ENCODE results near the gene PAFAH1B1. TPM values are rescaled to one million over a fixed set of nuclear protein-coding genes. Genes with fewer than 3 reads are reported as not detected.

Gene PAFAH1B1
- total RNA-seq, 4 donors from 2014 or later, result 86.5 to 119 (median 102) TPM

DNA sequence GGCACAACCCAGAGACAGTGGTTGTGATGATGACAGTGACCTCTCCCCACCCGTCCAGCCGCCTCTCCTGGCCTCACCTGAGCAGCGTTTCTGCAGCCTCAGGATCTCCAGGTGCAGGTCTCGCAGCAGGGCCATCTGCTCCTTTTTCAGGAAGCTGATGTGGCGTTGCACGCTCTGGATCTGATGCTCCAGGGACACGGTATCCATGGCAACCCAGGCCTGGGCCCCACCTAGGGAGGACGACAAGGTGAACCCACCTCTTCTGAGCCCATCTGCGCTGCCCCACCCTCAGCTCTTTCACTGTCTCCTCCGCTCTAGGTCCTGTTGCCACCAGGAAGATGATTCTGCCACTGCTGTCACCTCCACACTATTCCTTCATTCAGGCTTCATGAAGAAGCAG is 141.5 kb downstream of the PAFAH1B1 start:
- no peaks in the 10 kb centered on the region for H3K4me1 ChIP-seq
- no peak for TF ChIP-seq EP300 (IDR thresholded peaks at IDR 0.05)
- TF ChIP-seq POLR2AphosphoS5 (IDR thresholded peaks at IDR 0.05), result no peak
- TF ChIP-seq, protein P1, sequence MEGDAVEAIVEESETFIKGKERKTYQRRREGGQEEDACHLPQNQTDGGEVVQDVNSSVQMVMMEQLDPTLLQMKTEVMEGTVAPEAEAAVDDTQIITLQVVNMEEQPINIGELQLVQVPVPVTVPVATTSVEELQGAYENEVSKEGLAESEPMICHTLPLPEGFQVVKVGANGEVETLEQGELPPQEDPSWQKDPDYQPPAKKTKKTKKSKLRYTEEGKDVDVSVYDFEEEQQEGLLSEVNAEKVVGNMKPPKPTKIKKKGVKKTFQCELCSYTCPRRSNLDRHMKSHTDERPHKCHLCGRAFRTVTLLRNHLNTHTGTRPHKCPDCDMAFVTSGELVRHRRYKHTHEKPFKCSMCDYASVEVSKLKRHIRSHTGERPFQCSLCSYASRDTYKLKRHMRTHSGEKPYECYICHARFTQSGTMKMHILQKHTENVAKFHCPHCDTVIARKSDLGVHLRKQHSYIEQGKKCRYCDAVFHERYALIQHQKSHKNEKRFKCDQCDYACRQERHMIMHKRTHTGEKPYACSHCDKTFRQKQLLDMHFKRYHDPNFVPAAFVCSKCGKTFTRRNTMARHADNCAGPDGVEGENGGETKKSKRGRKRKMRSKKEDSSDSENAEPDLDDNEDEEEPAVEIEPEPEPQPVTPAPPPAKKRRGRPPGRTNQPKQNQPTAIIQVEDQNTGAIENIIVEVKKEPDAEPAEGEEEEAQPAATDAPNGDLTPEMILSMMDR (IDR thresholded peaks at IDR 0.05), result no peak
- no peak for TF ChIP-seq POLR2A (IDR thresholded peaks at IDR 0.05; ENCODE audit: low read depth)
- H3K27ac ChIP-seq (replicated peaks in 1 of 4), result no peak overlapping the region
- no peaks in the 10 kb centered on the region for H3K9me3 ChIP-seq
- 82% methylated on average over 10 of the region's 10 CpGs for whole genome bisulfite sequencing
- peaks cover 0 to 26% (median 3%) of the 10 kb centered on the region in 4 donors for H3K27me3 ChIP-seq
- intact Hi-C loops (cut with DNase I), result no loop called here
- H3K36me3 ChIP-seq, result no peaks in the 10 kb centered on the region
- no peak overlapping the region for H3K4me3 ChIP-seq
- DNase-seq (ENCODE audit: extremely low spot score), result no peak

Small RNA genes lying within 50 kb of the gene (small RNA-seq; reads per million reads assigned to genes)
- gene MIR6776 (0 reads per million in 3 donors), gene RN7SL608P (0 reads per million in 3 donors)

Other genes starting within 250 kb of the PAFAH1B1 start
- gene MNT, start 192.6 kb upstream of the PAFAH1B1 start, total RNA-seq, result 10 to 100 TPM; 10.8 to 17.4 (median 13.8) TPM
- gene METTL16, start 81.8 kb upstream of the PAFAH1B1 start, total RNA-seq, result 10 to 100 TPM; 18.9 to 28.8 (median 24.5) TPM
- gene CLUH, start 118.1 kb downstream of the PAFAH1B1 start, total RNA-seq, result 10 to 100 TPM; 42.8 to 92.9 (median 62.9) TPM
- under 1 TPM in 2 of 4 donors, not detected in 2; 0.13 to 0.42 TPM for gene CCDC92B, start 156.0 kb downstream of the PAFAH1B1 start, total RNA-seq
- gene RAP1GAP2, start 202.8 kb downstream of the PAFAH1B1 start, total RNA-seq, result 10 to 100 TPM in 3 of 4 donors, 1 to 10 TPM in 1; 7.4 to 13.1 (median 10.7) TPM

Data from esophagus muscularis mucosa (tissue), 4 donors.